A549 (cell line): ENCODE data around the gene PLEKHM2.

Source experiments
- BHLHE40 ChIP-seq: IDR thresholded peaks from 2 replicates; pipeline ENCODE4 v1.6.1; 2012; ENCODE audit warnings: low read depth, low read length, inconsistent platforms
- CHD2 ChIP-seq: fragments of 150-350 bp; IDR thresholded peaks from 2 replicates; pipeline ENCODE4 v1.6.1; 2014; ENCODE audit warnings: low read length; ENCODE audit not compliant: partially characterized antibody
- KDM5A ChIP-seq: fragments of 200-600 bp; sonication (generic); IDR thresholded peaks from 2 replicates; pipeline ENCODE4 v1.6.1; 2016; ENCODE audit warnings: antibody characterized with exemption, mild to moderate bottlenecking
- MAFK ChIP-seq: fragments of 450-650 bp; IDR thresholded peaks from 2 replicates; pipeline ENCODE4 v1.6.1; 2014; ENCODE audit not compliant: partially characterized antibody
- MYC ChIP-seq: IDR thresholded peaks from 2 replicates; pipeline ENCODE4 v1.6.1; 2012; ENCODE audit warnings: mild to moderate bottlenecking, inconsistent platforms, low read length, improper control_type of control experiment, borderline replicate concordance
- PBX3 ChIP-seq: IDR thresholded peaks from 2 replicates; pipeline ENCODE4 v1.6.1; 2012
- RCOR1 ChIP-seq: fragments of 150-350 bp; IDR thresholded peaks from 2 replicates; pipeline ENCODE4 v1.6.1; 2014; ENCODE audit warnings: antibody characterized with exemption, low read length, low read depth
- RFX5 ChIP-seq: fragments of 450-650 bp; IDR thresholded peaks from 2 replicates; pipeline ENCODE4 v1.7.1; 2014; ENCODE audit warnings: antibody characterized with exemption, mild to moderate bottlenecking, moderate library complexity
- SMC3 ChIP-seq: fragments of >200 bp; sonication (Bioruptor Twin); formaldehyde crosslinking; IDR thresholded peaks from 3 replicates; pipeline ENCODE4 v1.6.1; 2018; ENCODE audit warnings: inconsistent platforms
- TF ChIP-seq, protein P1 (sequence below): fragments of >200 bp; sonication (Bioruptor Twin); formaldehyde crosslinking; IDR thresholded peaks from 3 replicates; pipeline ENCODE4 v1.5.1; 2016

GRCh38 chr1:15727021-15727420, 42.9 kb downstream of the PLEKHM2 start:
- TF ChIP-seq, protein P1, sequence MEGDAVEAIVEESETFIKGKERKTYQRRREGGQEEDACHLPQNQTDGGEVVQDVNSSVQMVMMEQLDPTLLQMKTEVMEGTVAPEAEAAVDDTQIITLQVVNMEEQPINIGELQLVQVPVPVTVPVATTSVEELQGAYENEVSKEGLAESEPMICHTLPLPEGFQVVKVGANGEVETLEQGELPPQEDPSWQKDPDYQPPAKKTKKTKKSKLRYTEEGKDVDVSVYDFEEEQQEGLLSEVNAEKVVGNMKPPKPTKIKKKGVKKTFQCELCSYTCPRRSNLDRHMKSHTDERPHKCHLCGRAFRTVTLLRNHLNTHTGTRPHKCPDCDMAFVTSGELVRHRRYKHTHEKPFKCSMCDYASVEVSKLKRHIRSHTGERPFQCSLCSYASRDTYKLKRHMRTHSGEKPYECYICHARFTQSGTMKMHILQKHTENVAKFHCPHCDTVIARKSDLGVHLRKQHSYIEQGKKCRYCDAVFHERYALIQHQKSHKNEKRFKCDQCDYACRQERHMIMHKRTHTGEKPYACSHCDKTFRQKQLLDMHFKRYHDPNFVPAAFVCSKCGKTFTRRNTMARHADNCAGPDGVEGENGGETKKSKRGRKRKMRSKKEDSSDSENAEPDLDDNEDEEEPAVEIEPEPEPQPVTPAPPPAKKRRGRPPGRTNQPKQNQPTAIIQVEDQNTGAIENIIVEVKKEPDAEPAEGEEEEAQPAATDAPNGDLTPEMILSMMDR: no peak
- TF ChIP-seq PBX3 (no peak), RCOR1 (no peak), RFX5 (no peak), KDM5A (no peak), MYC (no peak), MAFK (no peak), SMC3 (no peak), CHD2 (no peak), BHLHE40 (no peak)
